ENCODE measurements around the gene CAB39.

CAB39 gene

DNA sequence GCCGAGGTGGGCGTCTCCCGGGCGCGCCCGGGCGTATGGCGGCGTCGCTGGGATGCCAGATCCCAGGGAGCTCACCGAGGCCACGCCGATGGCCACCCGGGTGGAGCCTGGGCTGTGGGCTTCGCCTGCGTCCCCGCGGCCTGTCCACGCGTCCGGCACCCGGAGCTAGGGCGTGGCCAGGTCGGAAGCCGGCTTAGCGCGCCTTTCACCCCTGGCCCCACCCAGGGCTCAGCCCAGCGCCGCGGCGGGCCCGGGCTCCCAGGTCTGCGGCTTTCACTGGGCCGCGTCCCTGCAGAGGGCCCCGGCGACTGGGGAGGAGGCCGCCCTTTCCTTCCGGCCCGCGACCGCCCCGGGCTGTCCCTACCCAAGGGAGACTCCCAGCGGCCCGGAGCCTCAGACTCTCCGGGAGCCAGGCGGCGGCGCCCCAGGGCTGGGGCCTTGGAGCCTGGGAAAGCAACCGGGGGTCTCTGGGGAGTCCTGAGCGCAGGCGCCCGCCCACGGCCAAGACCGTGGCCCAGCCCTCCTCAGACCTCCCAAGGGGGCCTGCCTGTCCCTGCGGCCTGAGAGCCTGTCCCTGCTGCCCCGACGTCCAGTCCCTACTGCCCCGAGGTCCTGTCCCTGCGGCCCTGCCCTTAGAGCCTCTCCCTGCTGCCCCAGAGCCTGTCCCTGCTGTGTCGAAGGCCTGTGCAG is 115.8 kb downstream of the CAB39 start:
- no peaks in the 10 kb centered on the region for H3K36me3 ChIP-seq (ENCODE audit: insufficient read depth, low read length)
- no peaks in the 10 kb centered on the region for H3K4me1 ChIP-seq (ENCODE audit: insufficient read depth, low read length)
- H2AFZ ChIP-seq (ENCODE audit: low read depth, low read length): no peak overlapping the region
- H3K4me3 ChIP-seq (ENCODE audit: low read length): no peak overlapping the region
- no peaks in the 10 kb centered on the region for H3K27me3 ChIP-seq (ENCODE audit: insufficient read depth, low read length)
- peaks cover 10% of the 10 kb centered on the region for H3K9me3 ChIP-seq (ENCODE audit: low read length)

DNA sequence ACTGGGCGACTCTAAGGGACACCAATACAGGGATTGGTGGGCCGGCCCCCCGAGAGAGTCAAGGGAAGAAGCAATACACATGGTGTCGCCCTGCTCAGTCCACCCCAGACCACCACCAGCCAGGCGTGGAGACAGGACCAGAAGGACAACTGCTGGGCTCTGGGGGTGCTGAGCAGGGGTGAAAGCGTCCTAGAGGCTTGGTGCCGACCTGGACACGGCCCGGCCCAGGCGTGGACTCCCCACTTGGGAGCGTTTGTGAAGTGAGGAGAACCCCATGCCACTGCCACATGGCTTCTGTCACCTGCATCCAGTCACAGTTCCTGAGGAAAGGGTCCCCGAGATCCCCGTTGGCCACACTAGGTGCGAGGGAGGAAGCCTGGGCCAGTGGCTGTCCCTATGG is 116.7 kb downstream of the CAB39 start:
- Histone ChIP-seq H3K9me3 (ENCODE audit: low read length) (peaks cover 10% of the 10 kb centered on the region), H3K4me3 (ENCODE audit: low read length) (no peak overlapping the region), H3K27me3 (ENCODE audit: insufficient read depth, low read length) (no peaks in the 10 kb centered on the region), H3K36me3 (ENCODE audit: insufficient read depth, low read length) (no peaks in the 10 kb centered on the region), H2AFZ (ENCODE audit: low read depth, low read length) (no peak overlapping the region), H3K4me1 (ENCODE audit: insufficient read depth, low read length) (no peaks in the 10 kb centered on the region)

DNA sequence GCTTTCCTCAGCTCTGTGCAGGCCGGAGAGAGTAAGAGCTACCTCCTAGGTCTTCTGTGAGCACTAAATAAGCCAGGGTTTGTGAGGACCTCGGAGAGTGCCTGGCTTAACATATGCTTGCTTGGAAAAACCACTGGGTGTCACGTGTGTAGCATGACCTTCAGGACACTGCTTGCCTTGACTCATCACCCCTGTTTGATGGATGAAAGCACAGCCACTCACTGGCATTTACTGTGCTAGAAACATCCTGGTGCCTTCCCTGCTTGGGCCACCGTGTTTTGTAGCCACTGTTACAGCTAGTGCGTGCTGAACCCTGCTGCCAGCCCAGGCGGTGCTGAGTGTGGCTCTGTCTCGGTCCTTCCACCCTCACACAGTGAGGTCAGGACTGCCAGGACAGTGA is 117.3 kb downstream of the CAB39 start:
- H2AFZ ChIP-seq (ENCODE audit: low read depth, low read length): no peak overlapping the region
- H3K4me3 ChIP-seq (ENCODE audit: low read length): no peak overlapping the region

DNA sequence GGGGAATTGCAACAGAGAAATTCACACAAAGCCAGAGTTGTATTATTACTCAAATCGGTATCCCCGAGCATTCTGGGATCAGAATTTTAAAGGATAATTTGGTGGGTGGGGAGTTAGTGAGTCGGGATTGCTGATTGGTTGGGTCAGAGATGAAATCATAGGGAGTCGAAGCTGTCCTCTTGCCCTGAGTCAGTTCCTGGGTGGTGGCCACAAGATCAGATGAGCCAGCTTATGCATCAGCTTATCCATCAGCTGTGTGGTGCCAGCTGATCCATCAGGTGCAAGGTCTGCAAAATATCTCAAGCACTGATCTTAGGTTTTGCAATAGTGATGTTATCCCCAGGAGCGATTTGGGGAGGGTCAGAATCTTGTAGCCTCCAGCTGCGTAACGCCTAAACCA is 117.8 kb downstream of the CAB39 start:
- Histone ChIP-seq H3K36me3 (ENCODE audit: insufficient read depth, low read length) (no peaks in the 10 kb centered on the region), H3K4me1 (ENCODE audit: insufficient read depth, low read length) (no peaks in the 10 kb centered on the region), H2AFZ (ENCODE audit: low read depth, low read length) (no peak overlapping the region), H3K27me3 (ENCODE audit: insufficient read depth, low read length) (no peaks in the 10 kb centered on the region), H3K9me3 (ENCODE audit: low read length) (peaks cover 10% of the 10 kb centered on the region), H3K4me3 (ENCODE audit: low read length) (no peak overlapping the region)

More for the DNA sequence above, 117.3 kb downstream of the CAB39 start:
- Histone ChIP-seq H3K36me3 (ENCODE audit: insufficient read depth, low read length) (no peaks in the 10 kb centered on the region), H3K4me1 (ENCODE audit: insufficient read depth, low read length) (no peaks in the 10 kb centered on the region), H3K9me3 (ENCODE audit: low read length) (peaks cover 10% of the 10 kb centered on the region), H3K27me3 (ENCODE audit: insufficient read depth, low read length) (no peaks in the 10 kb centered on the region)

DNA sequence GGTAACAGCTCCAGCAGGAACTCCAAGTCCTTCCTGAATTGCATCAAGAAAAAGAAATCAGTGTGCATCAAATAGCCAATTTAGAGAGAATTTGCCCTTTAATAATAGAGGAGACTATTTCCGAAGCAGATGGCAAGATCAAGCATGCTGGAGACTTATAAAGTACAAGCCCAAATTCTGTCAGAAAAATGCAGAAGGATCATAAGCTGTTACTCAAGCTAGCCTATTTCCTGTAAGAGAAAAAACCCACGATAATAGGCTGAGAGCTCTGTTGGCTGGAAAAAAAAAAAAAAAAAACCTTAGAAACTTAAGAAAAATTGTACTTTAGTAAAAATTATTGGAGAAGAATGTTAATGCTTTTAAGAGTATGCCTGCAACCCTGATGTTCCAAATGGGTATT is 127.7 kb downstream of the CAB39 start:
- H3K4me3 ChIP-seq (ENCODE audit: low read length): no peak overlapping the region
- H3K4me1 ChIP-seq (ENCODE audit: insufficient read depth, low read length): peaks cover 4% of the 10 kb centered on the region
- no peaks in the 10 kb centered on the region for H3K36me3 ChIP-seq (ENCODE audit: insufficient read depth, low read length)
- peaks cover 4% of the 10 kb centered on the region for H3K9me3 ChIP-seq (ENCODE audit: low read length)
- no peaks in the 10 kb centered on the region for H3K27me3 ChIP-seq (ENCODE audit: insufficient read depth, low read length)
- H2AFZ ChIP-seq (ENCODE audit: low read depth, low read length): no peak overlapping the region

DNA sequence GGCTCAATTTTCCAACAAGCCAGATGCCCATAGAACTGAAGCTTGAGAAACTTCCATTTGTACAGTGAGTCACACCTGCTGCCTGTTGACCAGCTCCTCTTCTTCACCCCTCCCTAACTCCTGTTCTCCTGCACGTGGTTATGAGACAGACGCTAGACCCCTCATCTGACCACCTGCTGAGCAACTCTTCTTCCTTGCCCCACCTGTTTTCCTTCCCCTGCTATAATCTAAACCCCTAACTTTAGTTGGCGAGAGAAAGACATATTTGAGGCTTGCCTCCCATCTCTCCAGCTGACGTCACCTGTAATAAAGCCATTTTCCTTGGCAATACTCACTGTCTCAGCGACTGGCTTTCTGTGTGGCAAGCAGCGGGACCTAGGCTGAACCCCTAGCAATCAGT is 129.8 kb downstream of the CAB39 start:
- no peaks in the 10 kb centered on the region for H3K36me3 ChIP-seq (ENCODE audit: insufficient read depth, low read length)
- H3K4me1 ChIP-seq (ENCODE audit: insufficient read depth, low read length): peaks cover 4% of the 10 kb centered on the region
- H3K9me3 ChIP-seq (ENCODE audit: low read length): peaks cover 4% of the 10 kb centered on the region
- H3K4me3 ChIP-seq (ENCODE audit: low read length): no peak overlapping the region
- H2AFZ ChIP-seq (ENCODE audit: low read depth, low read length): no peak overlapping the region
- H3K27me3 ChIP-seq (ENCODE audit: insufficient read depth, low read length): no peaks in the 10 kb centered on the region

DNA sequence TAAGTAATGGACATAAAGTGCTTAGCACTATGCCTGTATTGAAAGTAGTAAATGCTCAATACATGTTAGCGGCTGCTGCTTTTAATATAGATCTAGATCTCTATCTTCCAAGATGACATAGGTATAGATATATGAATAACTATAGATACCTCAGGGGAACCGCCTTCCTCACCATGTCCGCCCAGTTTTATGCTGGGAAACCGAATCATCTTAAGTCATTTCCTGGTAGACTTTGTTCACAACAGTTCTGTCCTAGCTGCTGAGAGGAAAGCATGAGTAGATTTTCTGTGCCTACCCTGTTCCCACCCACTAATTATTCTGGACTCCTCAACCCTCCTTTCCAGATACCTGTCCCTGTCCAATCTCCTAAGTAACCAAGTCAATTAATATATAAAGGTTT is 130.5 kb downstream of the CAB39 start:
- H3K4me1 ChIP-seq (ENCODE audit: insufficient read depth, low read length): peaks cover 6% of the 10 kb centered on the region
- no peak overlapping the region for H3K4me3 ChIP-seq (ENCODE audit: low read length)
- no peaks in the 10 kb centered on the region for H3K36me3 ChIP-seq (ENCODE audit: insufficient read depth, low read length)
- H3K27me3 ChIP-seq (ENCODE audit: insufficient read depth, low read length): no peaks in the 10 kb centered on the region
- H2AFZ ChIP-seq (ENCODE audit: low read depth, low read length): no peak overlapping the region
- H3K9me3 ChIP-seq (ENCODE audit: low read length): peaks cover 4% of the 10 kb centered on the region

DNA sequence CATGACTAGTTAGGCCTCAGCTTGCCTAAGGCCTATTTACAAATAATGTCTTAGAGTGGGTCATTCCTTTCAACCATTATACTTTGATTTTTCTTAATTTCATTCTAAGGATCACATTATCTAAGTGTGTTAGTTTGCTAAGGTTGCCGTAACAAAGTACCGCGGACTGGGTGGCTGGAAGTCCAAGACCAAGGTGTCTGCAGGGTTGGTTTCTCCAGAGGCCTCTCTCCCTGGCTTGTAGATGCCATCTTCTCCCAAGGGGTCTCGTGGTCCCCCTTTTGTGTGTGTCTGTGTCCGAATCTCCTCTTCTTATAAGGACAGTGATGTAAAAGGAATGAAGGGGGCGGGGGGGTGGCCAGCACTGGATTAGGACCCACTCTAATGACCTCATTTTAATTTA is 133.7 kb downstream of the CAB39 start:
- Histone ChIP-seq H3K9me3 (ENCODE audit: low read length) (peaks cover 5% of the 10 kb centered on the region), H3K36me3 (ENCODE audit: insufficient read depth, low read length) (no peaks in the 10 kb centered on the region), H2AFZ (ENCODE audit: low read depth, low read length) (no peak overlapping the region), H3K4me3 (ENCODE audit: low read length) (no peak overlapping the region), H3K4me1 (ENCODE audit: insufficient read depth, low read length) (peaks cover 6% of the 10 kb centered on the region), H3K27me3 (ENCODE audit: insufficient read depth, low read length) (peaks cover 3% of the 10 kb centered on the region)

DNA sequence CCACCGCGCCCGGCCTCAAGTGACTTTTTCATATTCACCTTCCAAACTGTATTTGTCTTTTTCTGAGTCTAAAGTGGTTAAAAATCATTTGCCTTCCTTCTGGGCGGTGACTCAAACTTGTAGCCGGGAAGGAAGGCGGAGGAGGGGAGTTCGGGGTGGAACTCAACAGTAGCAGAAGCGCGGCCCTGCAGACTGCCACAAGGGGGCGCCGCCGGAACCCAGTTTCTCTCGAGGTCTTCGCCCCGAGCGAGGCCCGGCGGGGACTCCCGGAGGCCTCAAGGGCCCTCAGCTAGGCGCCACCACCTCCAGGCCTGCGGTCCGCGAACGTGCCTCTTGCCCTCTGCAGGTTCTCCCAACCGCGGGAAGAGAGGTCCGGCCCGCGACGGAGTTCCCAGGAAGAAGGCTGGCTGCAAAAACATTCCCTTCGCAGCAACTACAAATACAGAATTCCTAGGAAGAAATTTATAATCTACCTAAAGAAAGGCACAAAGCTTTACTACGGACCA is 135.3 kb downstream of the CAB39 start:
- Histone ChIP-seq H3K36me3 (ENCODE audit: insufficient read depth, low read length) (no peaks in the 10 kb centered on the region), H3K9me3 (ENCODE audit: low read length) (peaks cover 4% of the 10 kb centered on the region), H3K27me3 (ENCODE audit: insufficient read depth, low read length) (peaks cover 3% of the 10 kb centered on the region), H3K4me3 (ENCODE audit: low read length) (no peak overlapping the region), H3K4me1 (ENCODE audit: insufficient read depth, low read length) (peaks cover 6% of the 10 kb centered on the region), H2AFZ (ENCODE audit: low read depth, low read length) (no peak overlapping the region)

DNA sequence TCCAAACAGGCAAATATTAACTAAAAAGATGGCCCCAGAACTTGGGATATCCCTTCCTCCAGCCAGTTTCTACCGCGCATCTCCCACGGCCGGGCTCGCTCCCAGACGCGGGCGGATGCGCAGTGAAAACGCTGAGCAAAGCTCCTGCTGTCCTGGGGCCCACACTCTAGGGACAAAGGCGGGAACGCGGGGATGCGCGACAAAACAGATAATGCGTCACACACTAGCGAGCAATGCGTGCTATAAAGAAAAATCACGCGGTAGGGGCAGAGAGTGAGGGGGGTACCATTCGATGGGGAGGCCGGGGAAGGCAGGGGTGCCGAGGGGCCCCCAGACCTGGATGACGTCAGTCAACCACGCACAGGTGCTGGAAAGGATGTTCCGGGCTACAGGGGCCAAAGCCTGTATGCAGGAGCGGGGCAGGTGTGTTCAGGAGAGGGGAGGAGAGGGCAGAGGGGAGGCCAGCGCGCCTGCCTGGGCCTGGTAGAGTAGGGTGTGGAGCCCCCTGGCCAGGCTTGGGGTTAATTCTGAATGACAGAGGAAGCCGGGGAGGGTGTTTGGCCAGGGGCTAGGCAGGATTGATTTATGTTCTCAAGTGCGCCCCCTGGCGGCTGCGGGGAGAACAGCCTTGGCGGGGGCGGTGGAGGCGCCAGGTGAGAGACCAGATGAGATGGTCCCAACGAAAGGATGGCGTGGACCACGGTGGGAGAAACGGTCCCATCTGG is 137.2 kb downstream of the CAB39 start:
- H3K9me3 ChIP-seq (ENCODE audit: low read length): peaks cover 4% of the 10 kb centered on the region
- H3K36me3 ChIP-seq (ENCODE audit: insufficient read depth, low read length): no peaks in the 10 kb centered on the region
- peaks cover 6% of the 10 kb centered on the region for H3K27me3 ChIP-seq (ENCODE audit: insufficient read depth, low read length)
- H3K4me3 ChIP-seq (ENCODE audit: low read length): no peak overlapping the region
- H3K4me1 ChIP-seq (ENCODE audit: insufficient read depth, low read length): peaks cover 2% of the 10 kb centered on the region
- no peak overlapping the region for H2AFZ ChIP-seq (ENCODE audit: low read depth, low read length)

DNA sequence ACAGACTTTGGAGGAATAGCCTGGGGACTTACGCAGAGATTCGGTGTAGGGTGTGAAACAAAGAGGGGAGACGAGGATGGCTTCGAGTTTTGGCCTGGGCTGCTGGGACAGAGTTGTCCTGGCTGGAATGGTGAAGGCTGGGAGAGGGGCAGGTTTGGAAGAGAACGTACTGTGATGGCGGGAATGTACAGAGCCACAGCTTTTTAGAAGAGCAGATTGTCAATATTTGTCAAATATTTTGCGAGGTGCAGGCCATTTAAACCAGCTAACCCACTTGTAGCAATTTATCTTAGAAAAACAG is 137.7 kb downstream of the CAB39 start:
- Histone ChIP-seq H3K4me1 (ENCODE audit: insufficient read depth, low read length) (peaks cover 2% of the 10 kb centered on the region), H3K9me3 (ENCODE audit: low read length) (peaks cover 4% of the 10 kb centered on the region), H2AFZ (ENCODE audit: low read depth, low read length) (no peak overlapping the region), H3K27me3 (ENCODE audit: insufficient read depth, low read length) (peaks cover 6% of the 10 kb centered on the region), H3K4me3 (ENCODE audit: low read length) (no peak overlapping the region), H3K36me3 (ENCODE audit: insufficient read depth, low read length) (no peaks in the 10 kb centered on the region)

DNA sequence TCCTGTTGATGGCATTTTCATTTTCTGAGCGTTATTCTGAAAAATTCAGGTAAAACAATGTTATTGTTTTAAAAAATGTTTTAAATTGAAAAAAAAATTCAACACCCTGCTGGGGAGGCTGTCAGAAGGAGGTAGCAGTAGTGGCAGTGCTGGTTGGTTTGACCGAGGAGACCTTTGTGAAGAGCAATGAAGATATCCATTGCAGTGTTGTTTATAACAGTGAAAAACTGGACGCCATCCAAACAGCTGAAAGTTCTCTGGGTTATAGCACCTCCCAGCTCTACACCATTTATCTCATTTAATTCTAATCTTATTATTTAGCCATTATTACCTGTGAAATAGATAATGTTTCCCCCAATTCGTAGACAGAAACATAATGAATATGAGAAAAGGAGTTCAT is 139.5 kb downstream of the CAB39 start:
- Histone ChIP-seq H3K4me1 (ENCODE audit: insufficient read depth, low read length) (peaks cover 2% of the 10 kb centered on the region), H3K27me3 (ENCODE audit: insufficient read depth, low read length) (peaks cover 6% of the 10 kb centered on the region), H2AFZ (ENCODE audit: low read depth, low read length) (no peak overlapping the region), H3K4me3 (ENCODE audit: low read length) (no peak overlapping the region), H3K36me3 (ENCODE audit: insufficient read depth, low read length) (no peaks in the 10 kb centered on the region), H3K9me3 (ENCODE audit: low read length) (peaks cover 4% of the 10 kb centered on the region)

DNA sequence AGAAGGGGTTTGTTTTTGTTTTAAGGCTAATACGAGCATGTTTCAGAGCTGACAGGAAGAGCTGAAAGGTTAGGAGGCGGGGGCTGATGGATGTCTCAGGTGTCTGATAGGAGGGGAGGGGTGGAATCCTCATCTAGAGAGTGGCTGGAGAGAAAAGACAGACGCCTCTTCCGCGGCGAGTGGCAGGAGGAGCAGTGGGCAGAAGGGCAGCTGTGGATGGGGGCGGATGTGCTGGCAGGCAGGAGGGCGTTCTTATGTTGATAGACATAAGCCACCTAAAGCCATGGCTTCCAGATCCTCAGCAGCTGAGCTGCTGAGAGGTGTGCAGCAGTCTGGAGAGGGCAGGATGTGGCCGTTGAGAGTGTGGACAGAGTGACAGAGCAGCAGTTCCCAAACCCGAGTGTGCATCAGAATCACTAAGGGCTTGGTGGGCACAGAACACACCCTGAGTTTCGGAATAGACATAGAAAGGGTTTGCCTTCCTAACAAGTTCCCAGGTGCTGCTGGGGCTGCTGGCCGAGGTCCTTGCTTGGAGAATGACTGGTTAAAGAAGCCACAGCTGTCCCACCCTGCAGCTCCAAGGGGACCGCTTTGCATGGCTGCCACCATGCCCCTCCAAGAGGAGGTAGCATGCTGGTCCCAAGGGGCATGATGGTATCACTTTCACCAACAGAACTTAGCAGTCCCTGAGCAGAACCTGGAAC is 149.1 kb downstream of the CAB39 start:
- Histone ChIP-seq H3K36me3 (ENCODE audit: insufficient read depth, low read length) (no peaks in the 10 kb centered on the region), H3K9me3 (ENCODE audit: low read length) (no peaks in the 10 kb centered on the region), H3K4me1 (ENCODE audit: insufficient read depth, low read length) (peaks cover 12% of the 10 kb centered on the region), H3K27me3 (ENCODE audit: insufficient read depth, low read length) (peaks cover 6% of the 10 kb centered on the region), H2AFZ (ENCODE audit: low read depth, low read length) (no peak overlapping the region), H3K4me3 (ENCODE audit: low read length) (no peak overlapping the region)

All from neuron (in vitro differentiated cells).